OCI-LY1 (cell line): ENCODE measurements around the gene PGAP6.

Source experiments
- H2AFZ ChIP-seq: fragments of 200-600 bp; sonication (generic), shearing (Covaris generic); 2 replicates; pipeline ENCODE4 v1.6.0; 2014; ENCODE audit warnings: antibody characterized with exemption, mild to moderate bottlenecking, low read length
- H3F3A ChIP-seq: fragments of 200-600 bp; sonication (generic), shearing (Covaris generic); 2 replicates; pipeline ENCODE4 v1.6.0; 2014; ENCODE audit warnings: mild to moderate bottlenecking, antibody characterized with exemption, low read length, moderate library complexity; ENCODE audit not compliant: insufficient read depth
- H3K27ac ChIP-seq: fragments of 200-600 bp; sonication (generic); 2 replicates; pipeline ENCODE4 v1.5.1; 2014; ENCODE audit warnings: low read length, mixed run types, mild to moderate bottlenecking, low read depth; ENCODE audit not compliant: poor library complexity, severe bottlenecking
- H3K27me3 ChIP-seq: fragments of 200-600 bp; sonication (generic); 2 replicates; pipeline ENCODE4 v1.6.0; 2014; ENCODE audit warnings: antibody characterized with exemption, mild to moderate bottlenecking, low read length, moderate library complexity; ENCODE audit not compliant: insufficient read depth
- H3K36me3 ChIP-seq: fragments of 200-600 bp; sonication (generic); 2 replicates; pipeline ENCODE4 v1.6.1; 2014; ENCODE audit warnings: mild to moderate bottlenecking, antibody characterized with exemption, low read length, moderate library complexity, mixed read lengths; ENCODE audit not compliant: insufficient read depth
- H3K4me1 ChIP-seq: fragments of 200-600 bp; sonication (generic); 2 replicates; pipeline ENCODE4 v1.5.1; 2014; ENCODE audit warnings: mild to moderate bottlenecking, low read length, moderate library complexity; ENCODE audit not compliant: insufficient read depth, severe bottlenecking
- H3K4me2 ChIP-seq: fragments of 200-600 bp; sonication (generic), shearing (Covaris generic); 2 replicates; pipeline ENCODE4 v1.6.1; 2014; ENCODE audit warnings: low read length
- H3K4me3 ChIP-seq: fragments of 200-600 bp; sonication (generic); 2 replicates; pipeline ENCODE4 v1.5.1; 2014; ENCODE audit warnings: low read length, low read depth, mild to moderate bottlenecking, mixed read lengths; ENCODE audit not compliant: poor library complexity, severe bottlenecking
- H3K79me2 ChIP-seq: fragments of 200-600 bp; shearing (Covaris generic); 2 replicates; pipeline ENCODE4 v1.6.1; 2016; ENCODE audit warnings: mixed run types, low read length, mixed read lengths; ENCODE audit not compliant: insufficient read depth
- H3K9ac ChIP-seq: fragments of 200-600 bp; sonication (generic), shearing (Covaris generic); 2 replicates; pipeline ENCODE4 v1.6.1; 2014; ENCODE audit warnings: mild to moderate bottlenecking, low read length, mixed read lengths
- H3K9me2 ChIP-seq: fragments of 200-600 bp; sonication (generic), shearing (Covaris generic); 2 replicates; pipeline ENCODE4 v1.6.1; 2014; ENCODE audit warnings: low read depth, mild to moderate bottlenecking, low read length, mixed read lengths
- H3K9me3 ChIP-seq: fragments of 200-600 bp; shearing (Covaris generic); 2 replicates; pipeline ENCODE4 v1.6.1; 2014; ENCODE audit warnings: low read length, mixed read lengths
- H4K20me1 ChIP-seq: fragments of 200-600 bp; sonication (generic), shearing (Covaris generic); 2 replicates; pipeline ENCODE4 v1.6.0; 2016; ENCODE audit warnings: mild to moderate bottlenecking, low read length; ENCODE audit not compliant: insufficient read depth
- EZH2 ChIP-seq: fragments of 200-600 bp; sonication (generic), shearing (Covaris generic); IDR thresholded peaks from 2 replicates; pipeline ENCODE4 v1.8.0; 2017; ENCODE audit warnings: borderline replicate concordance, mixed run types, mild to moderate bottlenecking, antibody characterized with exemption, low read length, moderate library complexity, mixed read lengths
- TF ChIP-seq, protein P1 (sequence below): fragments of 200-600 bp; sonication (generic), shearing (Covaris generic); IDR thresholded peaks from 2 replicates; pipeline ENCODE4 v1.5.1; 2017; ENCODE audit warnings: mild to moderate bottlenecking, antibody characterized with exemption, low read length, moderate library complexity, mixed read lengths

Gene PGAP6

DNA sequence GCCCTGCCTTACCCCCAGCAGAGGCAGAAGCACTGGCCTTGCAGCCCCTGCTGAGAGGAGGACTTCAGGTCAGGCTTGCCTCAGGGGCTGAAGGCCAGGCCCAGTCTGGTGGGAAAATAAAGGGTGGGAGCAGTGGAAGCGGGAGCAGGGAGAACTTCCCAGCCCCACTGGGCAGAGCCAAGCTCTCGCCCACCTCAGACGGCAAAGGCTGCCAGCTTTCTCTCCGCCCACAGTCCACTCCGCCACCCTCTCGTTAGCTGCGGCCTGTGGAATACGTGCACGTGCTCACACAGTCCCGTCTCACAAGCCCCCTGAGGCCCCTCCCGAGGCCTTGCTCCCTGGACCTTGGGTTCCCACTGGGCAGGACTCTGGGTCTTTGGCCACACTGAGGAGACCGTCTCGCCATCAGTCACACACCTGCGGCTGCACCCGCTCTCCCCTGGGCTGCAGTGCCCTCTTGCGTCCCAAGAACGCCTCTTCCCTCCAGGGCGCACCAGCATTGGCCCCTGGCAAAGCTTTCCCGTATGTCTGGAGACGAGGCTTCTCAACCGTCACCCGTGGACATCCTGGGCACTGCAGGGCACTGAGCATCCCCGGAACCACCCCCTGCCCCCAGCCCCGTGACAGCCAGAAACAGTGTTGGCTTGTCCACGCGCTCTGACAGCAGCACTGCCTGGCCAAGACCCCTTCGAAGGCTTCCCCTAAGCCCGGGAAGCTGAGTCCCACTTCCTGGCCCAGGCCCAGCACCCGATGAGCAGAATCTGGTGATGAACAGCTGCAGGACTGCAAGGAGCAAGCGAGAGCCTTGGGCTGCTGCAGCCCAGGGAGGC is 19.7 kb downstream of the PGAP6 start:
- Histone ChIP-seq H3K9ac (no peak overlapping the region), H3K27me3 (no peaks in the 10 kb centered on the region), H3K79me2 (no peaks in the 10 kb centered on the region), H3F3A (no peaks in the 10 kb centered on the region), H3K27ac (no peak overlapping the region), H3K36me3 (peaks cover 12% of the 10 kb centered on the region), H2AFZ (no peak overlapping the region), H3K4me1 (no peaks in the 10 kb centered on the region), H3K4me3 (no peak overlapping the region), H4K20me1 (no peaks in the 10 kb centered on the region), H3K9me2 (no peaks in the 10 kb centered on the region), H3K4me2 (peak overlapping the region; percentile 21; the same call in 1 of the 2 replicates), H3K9me3 (no peaks in the 10 kb centered on the region)
- TF ChIP-seq, protein P1, sequence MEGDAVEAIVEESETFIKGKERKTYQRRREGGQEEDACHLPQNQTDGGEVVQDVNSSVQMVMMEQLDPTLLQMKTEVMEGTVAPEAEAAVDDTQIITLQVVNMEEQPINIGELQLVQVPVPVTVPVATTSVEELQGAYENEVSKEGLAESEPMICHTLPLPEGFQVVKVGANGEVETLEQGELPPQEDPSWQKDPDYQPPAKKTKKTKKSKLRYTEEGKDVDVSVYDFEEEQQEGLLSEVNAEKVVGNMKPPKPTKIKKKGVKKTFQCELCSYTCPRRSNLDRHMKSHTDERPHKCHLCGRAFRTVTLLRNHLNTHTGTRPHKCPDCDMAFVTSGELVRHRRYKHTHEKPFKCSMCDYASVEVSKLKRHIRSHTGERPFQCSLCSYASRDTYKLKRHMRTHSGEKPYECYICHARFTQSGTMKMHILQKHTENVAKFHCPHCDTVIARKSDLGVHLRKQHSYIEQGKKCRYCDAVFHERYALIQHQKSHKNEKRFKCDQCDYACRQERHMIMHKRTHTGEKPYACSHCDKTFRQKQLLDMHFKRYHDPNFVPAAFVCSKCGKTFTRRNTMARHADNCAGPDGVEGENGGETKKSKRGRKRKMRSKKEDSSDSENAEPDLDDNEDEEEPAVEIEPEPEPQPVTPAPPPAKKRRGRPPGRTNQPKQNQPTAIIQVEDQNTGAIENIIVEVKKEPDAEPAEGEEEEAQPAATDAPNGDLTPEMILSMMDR: peak; percentile 82
- TF ChIP-seq EZH2: no peak

DNA sequence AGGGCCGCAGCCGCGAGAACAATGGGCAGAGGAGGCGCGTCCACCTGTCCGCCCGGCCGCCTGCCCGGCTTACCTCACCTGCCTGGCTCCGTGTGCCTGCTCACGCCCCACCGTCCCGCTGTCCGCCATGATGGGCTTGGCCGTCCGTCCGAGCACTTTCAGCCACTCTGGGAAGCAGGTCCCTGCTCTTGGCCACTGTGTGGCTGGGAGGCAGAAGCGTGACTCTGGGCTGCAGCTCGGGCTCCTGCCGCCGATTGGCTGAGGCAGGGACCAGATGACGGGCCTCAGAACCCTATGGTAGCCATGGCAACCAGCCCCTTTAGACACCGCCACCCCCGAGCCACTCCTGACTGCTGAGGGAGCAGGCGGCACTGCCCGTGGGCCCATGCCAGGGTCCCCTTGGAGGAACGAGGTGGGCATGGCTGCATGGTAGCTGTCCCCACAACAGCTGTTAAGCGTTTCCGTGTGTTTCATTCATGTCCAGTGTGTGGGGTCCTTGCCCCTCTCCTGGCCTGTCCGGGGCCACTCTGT is 20.4 kb downstream of the PGAP6 start:
- no peaks in the 10 kb centered on the region for H3K9me2 ChIP-seq

DNA sequence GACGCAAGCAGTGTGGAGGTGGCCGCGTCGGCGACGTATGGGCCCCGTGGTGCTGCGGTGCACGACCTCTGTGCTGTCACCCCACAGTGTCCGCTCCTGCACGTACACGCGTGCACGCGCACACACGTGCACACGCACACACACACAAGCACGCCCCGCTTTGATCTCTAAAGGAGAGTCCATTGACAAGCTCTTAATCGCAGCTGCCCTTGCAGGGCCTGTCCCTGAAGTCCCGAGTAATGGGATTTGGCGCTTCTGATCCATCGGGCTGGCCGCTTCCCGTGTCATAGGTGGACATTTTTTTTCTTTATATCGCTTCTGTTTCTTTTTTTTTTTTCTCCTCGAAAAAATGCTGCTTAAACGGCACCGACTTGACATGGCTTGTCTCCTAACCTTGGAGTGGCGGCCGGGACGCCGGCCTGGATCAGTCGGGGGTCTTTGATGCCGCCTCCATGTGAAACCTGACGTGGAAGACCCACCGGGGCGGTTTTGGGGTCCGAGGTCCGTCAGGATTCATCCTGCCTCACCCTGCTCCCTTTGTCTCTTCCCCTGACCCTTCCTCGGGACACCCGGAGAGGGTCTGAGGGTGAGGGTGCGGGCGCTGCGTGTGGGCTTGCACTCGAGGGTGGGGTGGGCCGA is 21.0 kb downstream of the PGAP6 start:
- H3K27me3 ChIP-seq: no peaks in the 10 kb centered on the region
- no peak overlapping the region for H3K9ac ChIP-seq
- no peaks in the 10 kb centered on the region for H3K9me2 ChIP-seq
- H2AFZ ChIP-seq: no peak overlapping the region
- H3K9me3 ChIP-seq: no peaks in the 10 kb centered on the region
- H3K27ac ChIP-seq: no peak overlapping the region
- no peaks in the 10 kb centered on the region for H3K4me1 ChIP-seq
- no peaks in the 10 kb centered on the region for H3K79me2 ChIP-seq
- no peak overlapping the region for H3K4me3 ChIP-seq
- no peaks in the 10 kb centered on the region for H4K20me1 ChIP-seq
- H3K4me2 ChIP-seq: no peak overlapping the region
- no peak for TF ChIP-seq EZH2
- TF ChIP-seq, protein P1: no peak
- H3F3A ChIP-seq: no peaks in the 10 kb centered on the region
- no peaks in the 10 kb centered on the region for H3K36me3 ChIP-seq

More for the DNA sequence above, 20.4 kb downstream of the PGAP6 start:
- Histone ChIP-seq H3K4me3 (no peak overlapping the region), H3K79me2 (no peaks in the 10 kb centered on the region), H3K9ac (no peak overlapping the region), H3K27me3 (no peaks in the 10 kb centered on the region), H3K9me3 (no peaks in the 10 kb centered on the region), H3K36me3 (peaks cover 5% of the 10 kb centered on the region), H3K4me1 (no peaks in the 10 kb centered on the region), H3K27ac (no peak overlapping the region), H2AFZ (no peak overlapping the region), H4K20me1 (no peaks in the 10 kb centered on the region), H3F3A (no peaks in the 10 kb centered on the region), H3K4me2 (no peak overlapping the region)
- TF ChIP-seq, protein P1: no peak
- TF ChIP-seq EZH2: no peak
